NCI-H69 (cell line): ENCODE results near the gene STK4.

ENCODE experiments used
- DNase-seq: peaks from one replicate; lab custom pipeline; 2025; lab: John Stamatoyannopoulos, UW

The STK4 gene

DNA sequence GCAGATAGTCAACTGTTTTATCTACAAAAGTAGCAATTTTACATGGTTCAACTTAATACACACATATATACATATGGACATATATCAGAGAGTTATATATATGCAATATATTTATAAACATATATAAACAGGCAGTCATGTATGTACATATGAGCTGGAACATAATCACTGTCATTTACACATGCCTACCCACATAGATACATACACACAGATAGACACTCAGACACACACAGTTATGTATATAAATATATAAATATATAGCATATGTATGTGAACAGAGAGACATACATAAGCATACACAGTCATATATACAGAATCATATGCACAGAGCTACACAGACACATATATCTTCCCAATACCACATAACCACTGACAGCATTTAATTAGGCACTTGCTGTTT is 146.4 kb downstream of the STK4 start:
- DNase-seq = no peak

DNA sequence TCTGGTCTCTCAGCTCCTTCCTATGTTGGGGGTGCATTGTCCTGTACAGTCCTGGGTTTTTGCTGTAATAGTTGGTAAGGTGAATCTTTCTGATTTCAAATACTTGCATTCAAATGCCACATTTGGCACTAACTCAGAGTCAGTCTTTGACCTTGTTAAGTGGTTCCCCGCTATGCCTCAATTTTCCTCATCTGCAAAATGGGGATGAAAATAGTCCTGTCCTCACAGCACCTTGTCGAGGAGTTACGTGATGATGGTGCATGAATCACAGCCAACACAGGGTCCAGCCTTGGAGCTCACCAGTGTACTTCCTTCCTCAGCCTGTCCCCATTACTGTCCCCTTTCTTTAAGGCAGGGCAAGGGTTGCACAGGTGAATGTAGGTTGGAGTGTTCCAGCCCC is 147.6 kb downstream of the STK4 start:
- DNase-seq = no peak

DNA sequence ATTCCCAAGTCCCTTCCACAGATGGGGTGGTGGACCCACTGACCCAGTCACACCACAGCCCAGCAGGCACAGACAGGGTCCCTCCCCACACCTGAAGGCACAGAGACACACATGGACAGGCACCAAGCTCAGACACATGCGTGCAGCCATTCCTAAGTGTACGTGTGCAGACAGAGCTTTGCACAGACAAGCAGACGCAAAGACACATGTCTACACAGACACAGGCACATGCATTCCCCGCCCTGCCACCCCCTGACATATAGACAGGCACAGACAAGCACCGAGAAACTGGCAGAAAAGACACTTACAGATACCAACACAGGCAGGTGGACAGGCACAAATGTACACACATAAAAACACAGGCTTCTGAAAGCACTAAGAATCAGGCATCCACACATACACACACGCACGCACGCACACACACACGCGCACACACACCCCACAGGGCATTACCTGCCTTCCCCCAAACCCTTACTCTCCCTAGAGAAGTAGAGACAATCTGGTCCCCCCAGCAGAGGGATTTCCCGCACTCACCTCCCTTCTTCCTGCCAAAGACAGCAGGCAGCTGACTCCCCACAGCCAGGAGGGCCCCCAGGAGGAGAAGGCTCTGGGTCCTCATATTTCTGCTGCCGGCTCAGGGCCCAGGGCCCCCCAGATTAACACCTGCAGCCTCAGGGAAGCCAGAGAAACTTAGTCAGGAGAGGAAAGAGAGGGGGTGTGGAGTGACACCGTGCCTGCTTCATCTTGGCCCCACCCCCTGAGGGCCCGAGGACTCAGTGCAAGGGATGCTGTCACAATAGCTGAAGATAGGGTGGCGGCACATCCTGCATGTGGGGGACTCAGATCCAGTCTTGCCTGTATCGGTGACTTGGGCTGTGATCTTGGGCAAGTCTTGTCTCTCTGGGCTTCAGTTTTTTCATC is 148.4 kb downstream of the STK4 start, which contains the start of gene WFDC5:
Gene WFDC5, minus strand, starts transcription at position 710 of the 921 bp plus-strand sequence. Its CDS starts 91 bp downstream, at position 619.
- DNase-seq = no peak

DNA sequence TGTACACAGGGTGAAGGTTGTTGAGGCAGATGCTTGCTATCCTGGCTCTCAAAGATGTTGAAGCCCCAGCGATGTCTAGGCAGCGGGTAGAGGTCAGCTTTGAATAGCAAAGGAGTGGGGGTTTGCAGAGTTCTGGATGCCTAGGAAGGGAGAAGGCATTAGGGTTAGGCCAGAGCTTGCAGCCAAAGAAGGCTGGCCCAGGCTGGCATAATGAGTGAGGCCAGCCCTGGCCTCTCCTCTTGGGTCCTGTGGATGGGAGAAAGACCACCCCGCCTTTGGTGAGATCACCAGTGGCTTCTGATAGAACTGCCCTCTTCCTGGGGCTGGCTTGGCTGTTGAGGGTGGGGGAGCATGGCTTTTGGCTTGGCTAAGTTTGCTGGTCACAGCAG is 149.1 kb downstream of the STK4 start:
- DNase-seq = no peak

DNA sequence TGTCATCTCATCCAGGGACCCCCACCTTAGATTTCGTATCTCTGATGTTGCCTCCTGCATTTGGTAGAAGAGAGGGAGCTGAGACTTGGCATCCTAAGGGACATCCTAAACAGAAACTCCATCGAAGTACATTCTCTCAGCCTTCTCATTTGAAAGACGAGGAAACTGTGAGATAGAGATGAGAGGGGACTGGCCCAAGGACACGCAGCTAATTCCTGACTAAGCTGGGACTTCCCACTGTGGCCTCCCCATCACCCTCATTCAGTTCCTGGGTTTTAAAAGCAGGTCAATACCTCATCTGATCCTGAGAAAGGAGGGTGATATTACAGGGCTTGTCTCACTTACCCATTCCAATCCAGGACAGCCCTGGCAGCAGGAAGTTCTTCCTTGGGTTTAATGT is 149.5 kb downstream of the STK4 start:
- no peak for DNase-seq

DNA sequence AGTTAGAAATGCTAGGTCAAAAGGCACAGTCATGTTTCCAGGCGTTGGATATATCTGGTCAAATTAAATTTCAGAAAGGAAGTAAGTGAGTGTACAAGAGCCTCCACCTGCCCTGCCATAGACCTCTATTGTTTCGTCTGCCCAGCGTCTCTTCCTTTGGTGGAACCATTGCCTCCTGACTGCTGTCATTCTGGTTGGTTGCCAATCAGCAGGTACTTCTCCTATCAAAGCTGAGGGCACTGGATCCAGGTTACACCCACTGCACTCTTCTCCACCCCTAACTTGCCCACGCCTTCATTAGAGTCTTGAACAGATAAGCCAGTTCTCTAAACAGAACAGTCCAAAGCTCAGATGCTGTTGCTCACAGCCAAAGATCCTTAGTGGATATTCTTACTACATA is 151.3 kb downstream of the STK4 start:
- DNase-seq = peak; percentile 43

DNA sequence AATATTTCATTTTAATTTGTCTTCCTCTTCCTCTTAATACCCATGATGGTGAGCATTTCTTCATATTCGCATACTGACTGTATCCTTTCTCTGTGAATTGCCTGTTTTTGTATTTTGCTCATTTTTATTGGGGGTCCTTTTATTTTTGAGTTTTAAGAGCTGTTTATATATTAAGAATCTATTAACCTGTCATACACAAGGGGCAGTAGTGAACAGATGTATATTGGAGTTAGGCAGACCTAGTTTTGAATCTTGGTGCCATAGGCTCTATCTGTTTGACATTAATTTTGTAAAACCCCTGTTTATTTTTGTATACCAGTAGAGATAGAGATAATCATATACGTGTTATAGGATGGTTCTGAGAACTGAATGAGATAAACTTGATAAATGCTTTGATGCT is 151.7 kb downstream of the STK4 start:
- DNase-seq = no peak

DNA sequence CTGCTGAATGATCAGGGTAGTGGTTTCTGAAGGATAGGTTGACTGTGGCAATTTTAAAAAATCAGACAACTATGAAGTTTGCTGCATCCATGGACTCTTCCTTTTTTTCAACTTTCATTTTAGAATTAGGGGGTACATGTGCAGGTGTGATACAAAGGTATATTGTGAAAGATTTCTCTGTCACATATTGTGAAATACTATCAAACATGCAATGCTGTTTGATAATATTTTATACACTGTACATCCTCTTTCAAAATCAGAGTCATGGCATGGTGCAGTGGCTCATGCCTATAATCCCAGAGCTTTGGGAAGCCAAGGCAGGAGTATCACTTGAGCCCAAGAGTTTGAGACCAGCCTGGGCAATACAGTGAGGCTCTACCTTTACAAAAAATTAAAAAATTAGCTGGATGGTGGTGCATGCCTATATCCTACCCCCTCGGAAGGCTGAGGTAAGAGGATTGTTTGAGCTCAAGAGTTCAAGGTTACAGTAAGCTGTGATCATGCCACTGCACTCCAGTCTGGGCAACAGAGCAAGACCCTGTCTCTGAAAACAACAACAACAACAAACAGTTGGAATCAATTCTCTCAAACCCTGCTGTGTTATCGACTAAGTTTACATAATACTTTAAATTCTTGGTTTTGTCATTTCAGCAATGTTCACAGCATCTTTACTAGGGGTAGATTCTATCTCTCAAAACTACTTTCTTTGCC is 153.4 kb downstream of the STK4 start:
- no peak for DNase-seq

DNA sequence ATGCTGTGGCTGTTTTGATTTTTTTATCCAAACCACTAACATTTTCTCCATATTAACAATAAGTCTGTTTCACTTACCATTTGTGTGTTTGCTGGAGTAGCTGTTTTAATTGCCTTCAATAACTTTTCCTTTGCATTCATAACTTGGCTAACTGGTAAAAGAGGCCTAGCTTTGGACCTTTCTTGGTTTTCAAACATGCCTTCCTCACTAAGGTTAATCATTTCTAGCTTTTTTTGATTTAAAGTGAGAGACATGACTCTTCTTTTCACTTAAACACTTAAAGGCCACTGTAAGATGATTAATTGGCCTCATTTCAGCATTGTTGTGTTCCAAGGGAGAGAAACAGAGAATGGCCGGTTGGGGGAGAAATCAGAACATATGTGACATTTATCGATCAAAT is 155.1 kb downstream of the STK4 start:
- DNase-seq = no peak

DNA sequence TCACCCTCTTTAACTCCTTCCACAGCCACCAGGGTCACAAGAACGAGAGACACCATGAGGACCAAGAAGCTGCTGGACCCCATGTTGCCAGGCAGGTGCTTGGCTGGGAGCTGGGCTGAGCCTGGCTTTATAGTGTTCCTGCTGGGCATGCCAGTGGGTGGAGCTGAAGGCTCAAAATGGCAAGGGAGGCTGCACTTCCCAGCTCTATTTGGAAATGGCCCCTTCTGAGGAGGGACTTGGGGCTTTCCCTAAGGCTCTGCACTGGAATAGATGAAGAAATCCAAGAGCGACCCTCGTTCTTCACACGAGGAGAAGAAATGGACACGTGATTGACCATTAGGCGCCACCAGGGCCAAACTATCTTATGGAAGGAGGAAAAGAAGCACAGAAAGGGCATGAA is 158.1 kb downstream of the STK4 start, which contains the start of gene WFDC12:
Gene WFDC12, minus strand, starts transcription at position 101 of the 400 bp plus-strand sequence. Its CDS starts 18 bp downstream, at position 83.
- no peak for DNase-seq

DNA sequence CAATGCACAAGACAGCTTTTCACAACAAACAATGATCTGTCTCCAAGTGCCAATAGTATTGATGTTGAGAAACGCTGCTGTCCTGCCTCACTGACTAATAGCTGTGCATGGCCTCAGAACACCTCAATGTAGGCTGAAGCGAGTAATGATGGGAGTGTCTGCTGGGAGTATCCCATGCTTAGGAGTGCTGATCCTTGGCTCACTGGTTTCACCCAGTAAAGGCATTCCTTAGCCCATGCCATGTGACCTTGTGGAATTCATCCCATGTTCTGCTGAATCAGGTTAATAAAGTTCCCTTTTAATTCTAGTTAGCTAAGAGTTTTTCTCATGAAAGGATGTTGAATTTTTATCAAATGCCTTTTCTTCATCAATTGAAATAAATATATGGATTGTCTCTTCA is 161.8 kb downstream of the STK4 start:
- DNase-seq = no peak
